MCF 10A (cell line): ENCODE results near the gene PRPS1. TPM values are rescaled to one million over a fixed set of nuclear protein-coding genes. Genes with fewer than 3 reads are reported as not detected.
"Not testable (repeated sequence)": the region's sequence is repeated elsewhere in the genome, so short reads cannot be mapped to it uniquely, and the experiment has no call there.

Source experiments
- BruUV-seq: library from RNA; stranded (reverse); fragments of 400-500 nt; replicated peaks from 2 replicates; lab custom pipeline; 2021; lab: Mats Ljungman, UMichigan
- CTCF ChIA-PET: fragments of 300-600 bp; sonication (Branson Sonifier 250); formaldehyde crosslinking; extraction: SDS; loops from one replicate; lab custom pipeline; 2021; ENCODE audit warnings: antibody characterized with exemption, inconsistent platforms; lab: Yijun Ruan, JAX
- POLR2A ChIA-PET: fragments of 300-600, 350-650 bp; sonication (Branson Sonifier 250); formaldehyde crosslinking; extraction: SDS; loops from one replicate; lab custom pipeline; 2020; ENCODE audit warnings: antibody characterized with exemption, inconsistent platforms; lab: Yijun Ruan, JAX
- DNase-seq: peaks from one replicate; pipeline ENCODE4 v3.0.0-alpha.2; 2018; ENCODE audit not compliant: unreplicated experiment
- H3K27ac Mint-ChIP-seq: one replicate; pipeline ENCODE4 v1.8.0; 2022; ENCODE audit warnings: mild to moderate bottlenecking, low read depth, mixed read lengths; ENCODE audit not compliant: unreplicated experiment
- H3K27me3 Mint-ChIP-seq: one replicate; pipeline ENCODE4 v1.8.0; 2022; ENCODE audit warnings: mixed read lengths; ENCODE audit not compliant: insufficient read depth, unreplicated experiment
- H3K36me3 Mint-ChIP-seq: one replicate; pipeline ENCODE4 v1.8.0; 2022; ENCODE audit warnings: mild to moderate bottlenecking, moderate library complexity, mixed read lengths; ENCODE audit not compliant: insufficient read depth, unreplicated experiment
- H3K4me1 Mint-ChIP-seq: one replicate; pipeline ENCODE4 v1.8.0; 2022; ENCODE audit warnings: mixed read lengths; ENCODE audit not compliant: insufficient read depth, unreplicated experiment
- H3K4me3 Mint-ChIP-seq: one replicate; pipeline ENCODE4 v1.8.0; 2022; ENCODE audit warnings: mild to moderate bottlenecking, moderate library complexity, mixed read lengths; ENCODE audit not compliant: unreplicated experiment
- H3K9me3 Mint-ChIP-seq: one replicate; pipeline ENCODE4 v1.8.0; 2022; ENCODE audit warnings: mixed read lengths; ENCODE audit not compliant: unreplicated experiment
- intact Hi-C: fragments of 100-400 bp; cut with micrococcal nuclease; formaldehyde crosslinking; loops from 2 replicates; pipeline ENCODE4 v1.14.1; 2022
- total RNA-seq: library from RNA; stranded (reverse); gene quantifications from 2 replicates; pipeline ENCODE4 v1.2.3, GENCODE V29; 2022
- TF ChIP-seq, protein P1 (sequence below): fragments of 200-600 bp; IDR thresholded peaks from one replicate; pipeline ENCODE4 v1.8.0; 2022; ENCODE audit warnings: antibody characterized with exemption, mild to moderate bottlenecking; ENCODE audit not compliant: unreplicated experiment

PRPS1 gene
- total RNA-seq, 1 experiment from 2014 or later = 27.9 TPM

DNA sequence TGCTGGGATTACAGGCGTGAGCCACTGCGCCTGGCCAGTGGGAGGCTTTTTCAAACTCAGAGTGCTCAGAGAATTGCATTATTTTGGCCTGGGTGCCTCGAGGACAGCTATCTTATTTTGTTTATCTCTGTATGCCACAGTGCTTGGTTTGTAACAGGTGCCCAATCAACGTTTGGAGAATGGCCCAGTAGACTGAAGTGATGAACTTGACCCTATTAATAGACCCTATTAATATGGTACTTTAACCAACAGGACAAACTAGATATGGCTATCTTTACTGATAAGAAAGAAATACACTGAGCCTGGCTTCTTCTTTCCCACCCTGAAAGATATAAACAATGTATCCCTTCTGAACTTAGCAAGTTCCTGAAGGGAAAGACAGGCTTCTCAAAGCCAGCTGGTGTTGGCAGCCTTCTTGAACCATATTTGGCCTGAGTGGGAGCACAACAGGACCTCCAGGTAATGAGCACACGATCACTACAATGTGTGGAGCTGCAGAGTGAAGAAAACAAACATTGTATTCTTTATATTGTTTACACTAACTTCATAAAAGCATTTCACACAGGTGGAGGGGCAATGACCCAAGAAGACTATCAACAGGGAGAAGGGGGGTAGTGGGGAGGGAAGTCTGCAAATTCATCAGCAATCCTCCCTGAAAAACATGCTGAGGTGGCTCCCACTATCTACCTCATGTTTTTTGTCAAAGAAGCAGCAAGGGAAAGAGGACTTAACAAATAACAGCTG lies 41.7 kb downstream of the PRPS1 start:
- Mint-ChIP-seq H3K27me3 (peaks cover 59% of the 10 kb centered on the region), H3K4me1 (peaks cover 21% of the 10 kb centered on the region), H3K4me3 (no peak overlapping the region), H3K9me3 (peaks cover 7% of the 10 kb centered on the region), H3K27ac (no peak overlapping the region), H3K36me3 (peaks cover 32% of the 10 kb centered on the region)
- TF ChIP-seq, protein P1, sequence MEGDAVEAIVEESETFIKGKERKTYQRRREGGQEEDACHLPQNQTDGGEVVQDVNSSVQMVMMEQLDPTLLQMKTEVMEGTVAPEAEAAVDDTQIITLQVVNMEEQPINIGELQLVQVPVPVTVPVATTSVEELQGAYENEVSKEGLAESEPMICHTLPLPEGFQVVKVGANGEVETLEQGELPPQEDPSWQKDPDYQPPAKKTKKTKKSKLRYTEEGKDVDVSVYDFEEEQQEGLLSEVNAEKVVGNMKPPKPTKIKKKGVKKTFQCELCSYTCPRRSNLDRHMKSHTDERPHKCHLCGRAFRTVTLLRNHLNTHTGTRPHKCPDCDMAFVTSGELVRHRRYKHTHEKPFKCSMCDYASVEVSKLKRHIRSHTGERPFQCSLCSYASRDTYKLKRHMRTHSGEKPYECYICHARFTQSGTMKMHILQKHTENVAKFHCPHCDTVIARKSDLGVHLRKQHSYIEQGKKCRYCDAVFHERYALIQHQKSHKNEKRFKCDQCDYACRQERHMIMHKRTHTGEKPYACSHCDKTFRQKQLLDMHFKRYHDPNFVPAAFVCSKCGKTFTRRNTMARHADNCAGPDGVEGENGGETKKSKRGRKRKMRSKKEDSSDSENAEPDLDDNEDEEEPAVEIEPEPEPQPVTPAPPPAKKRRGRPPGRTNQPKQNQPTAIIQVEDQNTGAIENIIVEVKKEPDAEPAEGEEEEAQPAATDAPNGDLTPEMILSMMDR = no peak
- no TSS peak for BruUV-seq
- POLR2A ChIA-PET = interaction anchor here (1.2 to 12.1 kb wide), 3 partner anchors 42 to 107 kb away, joined by 5 to 679 read pairs (median 11); partner anchors contain the start of gene NCBP2L
- intact Hi-C loops = loop anchor here (5.0 to 10.0 kb wide), 4 partner anchors 62 to 402 kb away; no protein-coding TSS in a partner anchor
- CTCF ChIA-PET = interaction anchor here (0.6 to 6.9 kb wide), 5 partner anchors 11 to 399 kb away, joined by 3 to 73 read pairs (median 4); partner anchors contain the start of genes NCBP2L and TSC22D3
- DNase-seq = no peak

DNA sequence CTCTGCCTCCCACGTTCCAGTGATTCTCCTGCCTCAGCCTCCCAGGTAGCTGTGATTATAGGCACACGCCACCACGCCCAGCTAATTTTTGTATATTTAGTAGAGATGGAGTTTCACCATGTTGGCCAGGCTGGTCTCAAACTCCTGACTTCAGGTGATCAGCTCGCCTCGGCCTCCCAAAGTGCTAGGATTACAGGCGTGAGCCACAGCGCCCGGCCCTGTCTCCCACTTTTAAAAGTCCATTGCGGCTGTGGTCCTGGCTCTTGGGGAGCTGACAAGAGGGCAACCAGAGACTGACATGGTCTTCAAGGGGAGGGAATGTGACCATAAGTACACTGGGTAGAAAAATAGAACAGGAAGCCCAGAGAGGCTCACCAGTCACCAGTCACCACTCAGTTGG lies 42.9 kb downstream of the PRPS1 start:
- not testable (repeated sequence) for H3K9me3 Mint-ChIP-seq, DNase-seq, H3K27ac Mint-ChIP-seq, BruUV-seq, H3K4me3 Mint-ChIP-seq
- intact Hi-C loops = loop anchor here (5.0 to 10.0 kb wide), 4 partner anchors 61 to 401 kb away; no protein-coding TSS in a partner anchor
- H3K4me1 Mint-ChIP-seq = peaks cover 24% of the 10 kb centered on the region
- H3K36me3 Mint-ChIP-seq = peaks cover 33% of the 10 kb centered on the region
- H3K27me3 Mint-ChIP-seq = peaks cover 68% of the 10 kb centered on the region
- ChIA-PET CTCF (interaction anchor here (0.6 to 6.9 kb wide), 5 partner anchors 9 to 106 kb away, joined by 3 to 73 read pairs (median 3); partner anchors contain the start of genes NCBP2L and TSC22D3), POLR2A (interaction anchor here (12.1 kb wide), 1 partner anchor 42 kb away, joined by 679 read pairs; no protein-coding TSS in a partner anchor)

DNA sequence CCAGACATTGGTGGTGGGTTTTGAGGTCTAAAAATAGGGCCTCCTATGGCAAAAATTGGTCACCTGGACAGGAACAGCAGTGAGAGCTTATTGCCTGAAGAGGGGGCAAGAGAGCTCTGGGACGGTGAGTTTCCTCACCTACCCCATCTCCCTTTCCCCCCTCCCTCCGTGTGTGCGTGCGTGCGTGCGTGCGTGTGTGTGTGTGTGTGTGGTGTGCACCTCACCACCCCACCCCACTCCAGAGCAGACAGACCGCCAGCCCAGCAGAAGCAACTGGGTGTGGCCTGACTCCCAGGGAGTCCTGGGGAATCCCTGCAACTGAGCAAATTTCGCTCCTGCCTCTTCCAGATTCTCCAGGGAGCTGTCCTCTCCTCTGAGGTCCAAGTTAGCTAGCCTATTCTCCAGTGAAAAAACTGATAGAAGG lies 44.7 kb downstream of the PRPS1 start:
- Mint-ChIP-seq H3K4me1 (peaks cover 24% of the 10 kb centered on the region), H3K27ac (peak overlapping the region; percentile 90), H3K27me3 (peaks cover 67% of the 10 kb centered on the region), H3K4me3 (peak overlapping the region; percentile 45), H3K36me3 (peaks cover 24% of the 10 kb centered on the region), H3K9me3 (no peaks in the 10 kb centered on the region)
- CTCF ChIA-PET = interaction anchor here (0.7 to 9.3 kb wide), 16 partner anchors 12 to 387 kb away, joined by 3 to 157 read pairs (median 5); partner anchors contain the start of genes NCBP2L and TSC22D3
- TF ChIP-seq, protein P1 = peak; percentile 45
- intact Hi-C loops = loop anchor here (1.0 to 10.0 kb wide), 8 partner anchors 14 to 399 kb away; partner anchors contain the start of gene NCBP2L
- POLR2A ChIA-PET = interaction anchor here (0.5 to 12.1 kb wide), 19 partner anchors 11 to 675 kb away, joined by 3 to 679 read pairs (median 8); partner anchors contain the start of genes MID2, NCBP2L, PRPS1 and TSC22D3
- no TSS peak for BruUV-seq
- peak; percentile 88 for DNase-seq

DNA sequence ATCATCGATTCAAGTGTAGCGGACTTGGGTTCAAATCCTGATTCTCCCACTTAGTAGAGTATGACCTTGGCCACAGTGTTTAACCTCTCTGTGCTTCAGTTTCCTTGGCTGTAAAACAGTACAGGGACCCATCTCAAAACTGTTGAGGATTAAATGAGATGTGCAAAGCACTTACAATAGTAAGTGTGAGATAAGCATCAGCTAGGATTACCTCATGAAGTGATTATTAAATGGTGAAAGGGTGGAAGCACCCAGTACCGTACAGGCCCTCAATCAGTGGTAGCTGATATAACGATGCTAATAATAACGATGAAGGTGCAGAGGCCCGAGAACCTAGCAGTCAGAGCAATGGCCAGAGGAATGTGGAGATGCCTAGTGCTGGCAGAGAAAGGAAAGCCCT lies 45.1 kb downstream of the PRPS1 start:
- Mint-ChIP-seq H3K4me1 (peaks cover 24% of the 10 kb centered on the region), H3K27ac (peak overlapping the region; percentile 90), H3K36me3 (peaks cover 24% of the 10 kb centered on the region), H3K4me3 (peak overlapping the region; percentile 45), H3K27me3 (peaks cover 70% of the 10 kb centered on the region), H3K9me3 (no peaks in the 10 kb centered on the region)
- CTCF ChIA-PET = interaction anchor here (0.6 to 9.3 kb wide), 13 partner anchors 9 to 222 kb away, joined by 3 to 157 read pairs (median 7); partner anchors contain the start of genes NCBP2L and TSC22D3
- BruUV-seq = no TSS peak
- intact Hi-C loops = loop anchor here (1.0 to 10.0 kb wide), 8 partner anchors 15 to 399 kb away; partner anchors contain the start of gene NCBP2L
- POLR2A ChIA-PET = interaction anchor here (0.7 to 12.1 kb wide), 20 partner anchors 10 to 675 kb away, joined by 3 to 679 read pairs (median 8); partner anchors contain the start of genes MID2, MORC4, NCBP2L and PRPS1
- no peak for DNase-seq
- TF ChIP-seq, protein P1 = no peak
